ENCODE results near the gene EYA2. TPM values are rescaled to one million over a fixed set of nuclear protein-coding genes. Genes with fewer than 3 reads are reported as not detected.

Gene EYA2
- total RNA-seq, 2 donors from 2014 or later = 0.22 TPM; not detected in 1

GRCh38 chr20:47235853-47236638, 341.4 kb downstream of the EYA2 start:
- no peak for ATAC-seq
- no peaks in the 10 kb centered on the region for H3K9me3 ChIP-seq (ENCODE audit: control insufficient read depth, low read length, poor library complexity, severe bottlenecking)
- no peaks in the 10 kb centered on the region for H3K27me3 Mint-ChIP-seq
- H3K4me1 Mint-ChIP-seq = no peaks in the 10 kb centered on the region
- no peak for DNase-seq
- peaks cover 2% of the 10 kb centered on the region for H3K36me3 Mint-ChIP-seq (ENCODE audit: low read depth)
- no peak overlapping the region for H3K4me3 Mint-ChIP-seq
- no peak overlapping the region for H3K27ac Mint-ChIP-seq

GRCh38 chr20:47236639-47236900, 341.9 kb downstream of the EYA2 start:
- H3K9me3 ChIP-seq (ENCODE audit: control insufficient read depth, low read length, poor library complexity, severe bottlenecking) = no peaks in the 10 kb centered on the region
- H3K4me1 Mint-ChIP-seq = no peaks in the 10 kb centered on the region
- DNase-seq (no peak), ATAC-seq (no peak)
- H3K27ac Mint-ChIP-seq = no peak overlapping the region
- H3K4me3 Mint-ChIP-seq = no peak overlapping the region
- H3K36me3 Mint-ChIP-seq (ENCODE audit: low read depth) = peaks cover 2% of the 10 kb centered on the region
- H3K27me3 Mint-ChIP-seq = no peaks in the 10 kb centered on the region

- DNase-seq (no peak), ATAC-seq (no peak)
- Mint-ChIP-seq H3K27ac (peak overlapping the region; percentile 8), H3K27me3 (no peaks in the 10 kb centered on the region), H3K4me3 (no peak overlapping the region), H3K4me1 (no peaks in the 10 kb centered on the region), H3K36me3 (ENCODE audit: low read depth) (no peaks in the 10 kb centered on the region)
- no peaks in the 10 kb centered on the region for H3K9me3 ChIP-seq (ENCODE audit: control insufficient read depth, low read length, poor library complexity, severe bottlenecking)
These were observed 343.1 kb downstream of the EYA2 start for GRCh38 chr20:47237715-47238114.

Other genes with a start within 250 kb of the EYA2 start
- gene SLC13A3, start 243.4 kb upstream of the EYA2 start, total RNA-seq = under 1 TPM in 1 of 2 donors, not detected in 1; 0.10 TPM
- gene TP53RK, start 205.4 kb upstream of the EYA2 start, total RNA-seq = 1 to 10 TPM; 4.6 to 6.8 TPM
- gene SLC2A10, start 185.2 kb upstream of the EYA2 start, total RNA-seq = not detected

Measured in T-helper 17 cell (primary cell).